Thyroid gland (tissue), 4 donors: ENCODE results near the gene UCN2. TPM values are rescaled to one million over a fixed set of nuclear protein-coding genes. Genes with fewer than 3 reads are reported as not detected.
A peak's percentile ranks its signal among the peaks of the same experiment; 100 is the strongest.

Experiments
- DNase-seq, 2 donors: peaks; one replicate each; pipeline ENCODE4 v3.0.0-alpha.2; 2019
- H3K27ac ChIP-seq, 3 donors: fragments of 200-600 bp; sonication (generic); 1 replicate in 2 of 3; 2 replicates in 1 of 3; pipeline ENCODE4 v1.5.1; 2016 to 2019; ENCODE audit warnings: mild to moderate bottlenecking in 1 of 3, moderate library complexity in 1 of 3
- H3K27me3 ChIP-seq: fragments of 200-600 bp; sonication (generic); one replicate; pipeline ENCODE4 v1.5.1; 2019
- H3K36me3 ChIP-seq, 2 donors: fragments of 200-600 bp; sonication (generic); one replicate each; pipeline ENCODE4 v1.5.1; 2016 to 2019
- H3K4me1 ChIP-seq, 2 donors: fragments of 200-600 bp; sonication (generic); one replicate each; pipeline ENCODE4 v1.5.1; 2017 to 2019
- H3K4me3 ChIP-seq, 3 donors: fragments of 200-600 bp; sonication (generic); replicated peaks in 1 of 3; 1 replicate in 2 of 3; 2 replicates in 1 of 3; pipeline ENCODE4 v1.5.1; 2016; ENCODE audit warnings: mild to moderate bottlenecking in 1 of 3
- H3K9me3 ChIP-seq: fragments of 200-600 bp; sonication (generic); one replicate; pipeline ENCODE4 v1.5.1; 2017
- CTCF ChIP-seq, 6 experiments: fragments of 200-600 bp in 3 of 6; fragments of 450-650 bp in 3 of 6; sonication (generic) in 3 of 6; IDR thresholded peaks; one replicate each; pipeline ENCODE4 v1.5.1; 2016 to 2019; ENCODE audit warnings: antibody characterized with exemption in 6 of 6, mild to moderate bottlenecking in 2 of 6, inconsistent platforms in 1 of 6, moderate library complexity in 1 of 6
- POLR2A ChIP-seq, 2 donors: fragments of 450-650 bp; IDR thresholded peaks; one replicate each; pipeline ENCODE4 v1.6.1; 2017; ENCODE audit warnings: antibody characterized with exemption in 2 of 2, mild to moderate bottlenecking in 2 of 2, moderate library complexity in 1 of 2
- WGBS, 2 donors: methylation state at CpG; one replicate each; pipeline ENCODE4 v1.1.5; 2017; 5-methylcytosine and 5-hydroxymethylcytosine counted together
- intact Hi-C: fragments of 100-400 bp; cut with DNase I; formaldehyde crosslinking; loops from one replicate; pipeline ENCODE4 v1.15.1; 2023
- total RNA-seq, 4 donors: library from RNA; depleted of rRNA; stranded (reverse); fragments of >200 nt; gene quantifications; one replicate each; pipeline ENCODE4 v1.2.3, GENCODE V29; 2016

The UCN2 gene
- total RNA-seq, 4 donors from 2014 or later, result not detected

- 32 to 53% methylated on average over 3 to 6 of the region's 10 CpGs for WGBS, 2 donors
- Histone ChIP-seq H3K27me3 (no peaks in the 10 kb centered on the region), H3K4me1 (peaks cover 5 to 12% of the 10 kb centered on the region in 2 donors), H3K27ac (no peak overlapping the region), H3K36me3 (peaks cover 25 to 30% of the 10 kb centered on the region in 2 donors), H3K4me3 (no peak overlapping the region), H3K9me3 (no peaks in the 10 kb centered on the region)
- TF ChIP-seq CTCF (IDR thresholded peaks at IDR 0.05) (no peak), POLR2A (IDR thresholded peaks at IDR 0.05) (no peak)
- intact Hi-C loops, result no loop called here
- peak; percentile 13 for DNase-seq
Observed at GRCh38 chr3:48595526-48596121, 32.0 kb upstream of the UCN2 start.

GRCh38 chr3:48595075-48595525 lies 31.5 kb upstream of the UCN2 start, which contains the start of gene COL7A1:
Gene COL7A1 (minus strand): TSS chr3:48595329. CDS start chr3:48595159, 170 bp downstream.
- peaks cover 5 to 12% of the 10 kb centered on the region in 2 donors for H3K4me1 ChIP-seq

GRCh38 chr3:48594417-48595049 lies 31.0 kb upstream of the UCN2 start:
- Histone ChIP-seq H3K4me3 (no peak overlapping the region), H3K27me3 (no peaks in the 10 kb centered on the region), H3K36me3 (peaks cover 14 to 19% of the 10 kb centered on the region in 2 donors), H3K4me1 (peaks cover 5 to 12% of the 10 kb centered on the region in 2 donors), H3K27ac (no peak overlapping the region), H3K9me3 (no peaks in the 10 kb centered on the region)
- 32 to 34% methylated on average over 25 to 27 of the region's 39 CpGs for WGBS, 2 donors
- no peak for TF ChIP-seq CTCF (IDR thresholded peaks at IDR 0.05)
- TF ChIP-seq POLR2A (IDR thresholded peaks at IDR 0.05), result no peak
- no peak for DNase-seq
- intact Hi-C loops, result no loop called here

More at GRCh38 chr3:48595075-48595525, 31.5 kb upstream of the UCN2 start, which contains the start of gene COL7A1:
- H3K27ac ChIP-seq, result no peak within 1 kb of the TSS
- no peaks in the 10 kb centered on the region for H3K27me3 ChIP-seq
- intact Hi-C loops, result no loop called here
- DNase-seq, result peak in 1 of 2 donors; percentile 5
- WGBS, 2 donors, result 1% methylated on average over 13 of the region's 35 CpGs; no CpG with 5 or more reads in 1 of the 2 donors
- H3K4me3 ChIP-seq, result no peak within 1 kb of the TSS
- peaks cover 20 to 25% of the 10 kb centered on the region in 2 donors for H3K36me3 ChIP-seq
- no peaks in the 10 kb centered on the region for H3K9me3 ChIP-seq
- no peak for TF ChIP-seq POLR2A (IDR thresholded peaks at IDR 0.05)
- TF ChIP-seq CTCF (IDR thresholded peaks at IDR 0.05), result no peak

- no peaks in the 10 kb centered on the region for H3K9me3 ChIP-seq
- no peak for DNase-seq
- TF ChIP-seq CTCF (IDR thresholded peaks at IDR 0.05) (no peak), POLR2A (IDR thresholded peaks at IDR 0.05) (no peak)
- no peak overlapping the region for H3K27ac ChIP-seq
- 86 to 96% methylated on average over 7 to 8 of the region's 9 CpGs for WGBS, 2 donors
- H3K4me1 ChIP-seq, result peaks cover 5 to 12% of the 10 kb centered on the region in 2 donors
- peaks cover 2 to 7% of the 10 kb centered on the region in 2 donors for H3K36me3 ChIP-seq
- no peak overlapping the region for H3K4me3 ChIP-seq
- intact Hi-C loops, result no loop called here
- no peaks in the 10 kb centered on the region for H3K27me3 ChIP-seq
Observed at GRCh38 chr3:48593337-48593736, 29.8 kb upstream of the UCN2 start.
